ENCODE results near the gene SOX12. TPM values are rescaled to one million over a fixed set of nuclear protein-coding genes. Genes with fewer than 3 reads are reported as not detected.

Gene SOX12
- polyA plus RNA-seq, 10 donors, result 16.5 to 24.1 (median 20.6) TPM

DNA sequence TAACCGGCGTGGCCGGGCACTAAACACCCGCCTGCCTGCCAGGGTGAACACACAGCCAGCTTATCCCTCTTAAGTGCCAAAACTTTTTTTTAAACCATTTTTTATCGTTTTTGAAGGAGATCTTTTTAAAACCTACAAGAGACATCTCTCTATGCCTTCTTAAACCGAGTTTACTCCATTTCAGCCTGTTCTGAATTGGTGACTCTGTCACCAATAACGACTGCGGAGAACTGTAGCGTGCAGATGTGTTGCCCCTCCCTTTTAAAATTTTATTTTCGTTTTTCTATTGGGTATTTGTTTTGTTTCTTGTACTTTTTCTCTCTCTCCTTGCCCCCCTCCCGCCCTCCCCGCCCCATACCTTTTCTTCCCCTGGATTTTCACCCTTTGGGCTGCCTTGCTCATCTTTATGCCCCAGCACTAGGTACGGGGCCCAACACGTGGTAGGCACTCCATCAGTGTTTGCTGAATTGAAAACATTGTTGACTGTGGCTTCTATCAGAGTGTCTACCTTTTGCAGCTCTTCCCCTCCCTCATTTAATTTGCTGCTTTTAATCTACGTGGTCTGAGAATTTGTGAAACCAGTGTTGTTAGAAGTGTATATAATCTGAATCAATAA, 26.5 kb upstream of the SOX12 start:
- no peak for DNase-seq

DNA sequence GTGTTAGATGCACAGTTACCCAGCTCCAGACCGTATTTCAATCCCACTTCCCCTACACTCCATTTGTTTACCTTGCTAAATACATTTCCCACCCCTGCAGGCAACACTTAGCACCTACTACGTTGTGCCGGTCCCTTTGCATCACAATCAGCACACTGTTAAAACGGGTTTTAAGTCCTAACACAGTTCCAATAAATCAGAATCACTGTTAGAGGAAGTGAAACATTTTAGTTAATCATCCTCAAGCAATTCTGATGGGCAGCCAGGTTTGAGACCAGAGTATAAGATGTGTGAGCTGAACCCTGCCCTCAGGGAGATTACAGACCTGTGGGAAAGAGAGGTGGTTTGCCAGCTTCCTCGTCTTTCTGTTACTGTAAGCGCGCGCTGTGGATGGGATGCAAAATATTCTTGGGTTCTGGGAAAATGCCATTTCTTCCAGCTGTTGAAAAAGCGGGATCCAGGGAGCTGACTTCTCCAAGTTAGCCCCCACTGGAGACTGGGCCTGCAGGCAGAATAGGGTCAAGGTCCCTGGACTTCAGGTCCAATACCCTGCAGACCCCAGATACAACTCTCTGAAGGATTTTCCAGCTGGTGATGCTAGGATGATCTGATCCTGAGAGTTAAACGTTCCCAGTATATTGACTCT, 24.9 kb upstream of the SOX12 start:
- DNase-seq, result peak in 1 of 3 donors; percentile 71

DNA sequence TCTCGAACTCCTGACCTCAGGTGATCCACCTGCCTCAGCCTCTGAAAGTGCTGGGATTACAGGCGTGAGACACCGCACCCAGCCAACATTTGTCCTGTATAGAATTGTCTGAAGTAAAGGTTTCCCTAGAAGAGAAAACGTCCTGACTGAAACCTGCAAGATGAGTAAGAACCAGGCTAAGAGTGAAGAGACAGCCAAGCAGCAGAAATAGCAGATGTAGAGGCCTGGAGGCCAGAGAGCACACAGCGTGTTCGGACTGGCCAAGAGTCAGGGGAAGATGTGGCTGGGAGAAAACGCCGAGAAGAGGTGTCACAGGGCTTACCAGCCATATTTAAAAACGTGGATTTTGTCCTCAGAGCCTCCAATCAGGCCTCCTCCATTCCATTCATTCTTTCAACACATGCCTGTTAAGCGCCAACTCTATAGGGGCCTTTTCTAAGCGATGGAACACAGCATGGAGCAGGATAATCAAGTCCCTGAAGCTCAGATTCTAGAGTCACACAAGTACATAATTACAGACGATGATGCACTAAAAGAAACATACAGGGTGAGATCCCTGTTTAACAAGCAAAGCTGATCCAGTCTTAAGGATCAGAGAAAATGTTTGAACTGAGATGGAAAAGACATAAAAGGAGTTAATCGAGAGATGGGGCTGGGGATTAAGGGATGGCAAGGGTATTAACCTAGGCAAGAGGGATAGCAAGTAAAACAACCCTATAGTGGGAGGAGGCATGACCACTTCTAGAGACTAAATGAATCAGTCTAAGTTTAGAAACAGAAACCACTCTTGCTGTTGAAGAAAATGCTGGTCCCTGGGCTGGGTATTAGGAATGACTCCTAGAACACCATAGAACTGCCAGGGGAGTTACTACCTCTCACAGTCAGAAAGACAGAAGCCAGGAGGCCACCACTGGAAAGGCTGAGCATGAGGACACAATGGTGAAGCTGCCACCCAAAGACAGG, 23.2 kb upstream of the SOX12 start:
- DNase-seq, result no peak

DNA sequence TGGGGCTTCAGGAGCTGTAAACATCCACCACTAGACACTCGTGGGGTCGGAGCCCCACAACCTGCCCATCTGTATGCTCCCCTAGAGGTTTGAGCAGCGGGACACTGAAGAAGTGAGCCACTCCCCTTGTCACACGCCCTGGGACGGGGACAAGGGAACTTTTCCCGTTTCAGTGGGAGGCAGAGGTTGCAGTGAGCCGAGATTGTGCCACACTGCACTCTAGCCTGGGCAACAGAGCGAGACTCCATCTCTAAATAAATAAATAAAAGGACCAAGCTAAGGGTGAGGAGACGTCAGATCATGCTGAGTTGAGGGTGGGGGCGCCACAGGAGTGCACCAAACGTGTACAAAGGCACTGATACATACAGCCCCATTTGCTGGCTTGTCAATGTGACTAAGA, 19.6 kb upstream of the SOX12 start:
- no peak for DNase-seq

DNA sequence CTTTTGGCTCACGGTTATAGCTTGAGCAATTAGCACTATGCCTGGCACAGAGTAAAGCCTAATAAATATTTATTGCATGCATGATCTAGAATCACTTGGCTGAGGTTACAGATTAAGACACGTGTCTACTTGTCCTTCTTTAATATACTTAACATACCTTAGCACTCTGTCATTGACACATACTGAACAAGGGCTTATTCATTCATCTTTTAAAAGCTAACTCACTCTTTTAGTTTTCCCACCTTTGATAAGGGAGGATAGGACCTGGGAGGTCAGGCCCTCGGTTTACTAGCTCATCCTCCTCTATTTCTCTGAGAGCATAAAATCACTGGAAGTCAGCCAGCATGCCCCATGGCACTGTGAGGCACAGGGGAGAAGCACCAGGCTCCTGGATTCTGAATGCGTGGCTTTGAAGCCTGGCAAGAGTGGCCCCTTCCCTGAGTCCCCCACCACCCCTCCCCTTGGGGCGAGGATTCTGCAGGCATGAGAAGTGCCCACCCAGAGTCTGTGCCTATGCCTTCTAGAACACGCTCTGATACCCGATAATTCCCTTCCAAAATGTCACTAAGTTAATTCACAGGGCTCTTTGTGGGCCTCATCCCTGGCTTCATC, 16.8 kb upstream of the SOX12 start:
- no peak for DNase-seq

DNA sequence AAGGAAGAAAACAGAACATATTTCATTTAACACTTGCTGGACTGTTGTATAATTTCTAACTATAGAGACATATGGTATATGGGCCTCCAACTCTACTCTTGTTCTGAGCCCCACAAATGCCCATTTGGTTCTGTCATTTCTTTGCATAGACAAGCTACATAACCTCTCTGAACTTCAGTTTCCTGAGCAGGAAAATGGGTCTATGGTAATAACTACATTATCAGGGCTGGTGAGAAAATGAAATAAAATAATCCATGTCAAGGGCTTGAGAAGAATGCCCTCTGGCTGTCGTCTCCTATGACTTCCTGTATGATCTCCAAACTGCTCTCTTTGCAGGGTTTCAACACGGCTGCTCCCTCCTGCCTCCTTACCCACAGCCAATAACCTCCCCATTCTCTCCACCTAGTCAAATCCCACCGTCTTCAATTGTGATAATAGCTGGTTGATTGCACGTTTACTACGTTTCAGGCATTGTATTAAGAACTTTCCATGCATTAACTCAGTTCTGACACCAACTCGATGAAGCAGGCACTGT, 16.0 kb upstream of the SOX12 start:
- DNase-seq, result no peak

DNA sequence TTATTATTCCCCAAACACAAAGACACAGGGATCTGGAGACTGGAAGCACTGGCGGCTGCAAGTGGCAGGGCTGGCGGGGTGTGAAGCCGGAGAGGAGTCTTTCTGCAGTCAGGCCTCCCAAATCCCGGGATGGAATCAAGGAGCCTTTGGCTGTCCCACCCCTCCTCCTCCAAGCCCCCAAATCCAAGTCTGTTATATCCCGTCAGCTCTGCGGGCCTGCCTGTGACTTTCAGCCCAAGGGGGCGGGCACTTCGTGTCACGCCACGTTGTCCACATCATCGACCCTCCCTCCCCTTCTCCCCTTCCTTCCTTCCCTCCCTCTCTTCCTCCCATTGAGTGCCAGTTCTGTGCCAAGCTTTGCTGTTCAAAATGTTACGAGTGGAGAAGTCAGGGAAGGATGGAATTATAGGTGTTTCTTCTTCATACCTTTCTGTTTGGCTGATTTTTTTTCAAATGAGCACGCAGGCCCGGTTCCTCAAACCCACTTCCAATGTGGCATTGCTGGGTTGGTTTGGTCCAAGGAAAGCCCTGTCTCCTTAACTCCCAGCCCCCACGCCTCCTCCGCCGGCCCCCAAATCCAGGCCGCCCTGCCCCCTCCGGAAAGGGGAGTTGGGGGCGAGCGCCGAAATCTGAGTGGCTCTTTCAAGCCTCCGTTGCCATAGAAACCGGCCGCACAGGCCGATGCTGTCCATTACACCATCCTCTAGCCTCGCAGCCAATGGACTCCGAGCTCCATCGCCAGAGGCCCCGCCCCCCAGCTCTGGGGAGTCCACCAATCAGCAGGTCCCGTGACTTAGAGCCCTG, 15.3 kb upstream of the SOX12 start:
- peak; percentile 99 to 100 (median 100) for DNase-seq

DNA sequence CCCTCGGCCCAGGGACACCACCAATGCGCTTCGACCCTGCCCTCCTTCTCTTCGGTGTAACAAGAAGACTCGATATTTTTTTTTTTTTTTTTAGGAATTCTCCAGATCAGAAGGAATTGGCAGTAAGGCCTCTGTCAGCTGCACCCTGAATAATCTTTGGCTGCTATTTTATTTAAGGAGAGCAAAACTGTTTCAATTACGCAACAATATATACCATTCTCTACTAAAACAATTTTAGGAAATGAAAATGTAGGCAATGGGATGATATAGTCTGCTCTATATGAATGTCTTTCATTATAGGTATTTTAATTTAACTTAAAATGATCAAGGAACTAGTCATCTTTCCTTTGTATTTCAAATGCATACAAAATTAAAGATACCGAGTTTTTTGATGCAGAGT, 14.7 kb upstream of the SOX12 start:
- no peak for DNase-seq

DNA sequence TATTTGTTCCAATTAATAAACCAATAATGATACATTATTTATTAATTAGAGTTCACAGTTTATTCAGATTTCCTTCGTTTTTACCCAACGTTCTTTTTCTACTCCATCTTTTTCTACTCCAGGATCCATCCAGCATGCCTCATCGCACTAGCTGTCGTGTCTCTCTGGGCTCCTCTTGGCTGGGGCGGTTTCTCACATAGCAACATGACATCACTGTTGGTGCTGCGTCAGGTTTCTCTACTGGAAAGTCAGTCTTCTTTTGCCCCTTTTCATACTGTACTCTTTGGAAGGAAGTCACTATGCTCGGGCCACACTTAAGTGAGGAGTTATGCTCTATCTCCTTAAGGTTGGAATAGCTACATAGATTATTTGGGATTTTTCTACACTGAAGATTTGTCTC, 13.7 kb upstream of the SOX12 start:
- no peak for DNase-seq

DNA sequence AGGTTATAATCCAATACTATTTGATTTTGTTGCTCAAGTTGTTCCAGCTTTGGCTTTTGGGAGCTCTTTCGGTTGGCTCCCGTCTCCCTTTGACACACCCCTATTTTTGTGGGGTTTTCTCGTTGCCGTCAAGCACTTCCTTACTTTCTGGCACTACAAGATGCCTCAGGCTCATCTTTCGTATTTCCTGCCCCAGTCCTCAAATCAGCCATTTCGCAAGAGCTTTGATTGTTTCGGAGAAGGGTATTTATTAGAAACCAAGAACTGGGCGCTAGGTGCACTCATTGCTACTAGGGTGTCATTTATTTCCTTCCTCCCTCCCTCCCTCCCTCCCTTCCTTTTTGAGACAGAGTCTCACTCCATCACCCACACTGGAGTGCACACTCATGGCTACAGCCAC, 13.3 kb upstream of the SOX12 start:
- no peak for DNase-seq

DNA sequence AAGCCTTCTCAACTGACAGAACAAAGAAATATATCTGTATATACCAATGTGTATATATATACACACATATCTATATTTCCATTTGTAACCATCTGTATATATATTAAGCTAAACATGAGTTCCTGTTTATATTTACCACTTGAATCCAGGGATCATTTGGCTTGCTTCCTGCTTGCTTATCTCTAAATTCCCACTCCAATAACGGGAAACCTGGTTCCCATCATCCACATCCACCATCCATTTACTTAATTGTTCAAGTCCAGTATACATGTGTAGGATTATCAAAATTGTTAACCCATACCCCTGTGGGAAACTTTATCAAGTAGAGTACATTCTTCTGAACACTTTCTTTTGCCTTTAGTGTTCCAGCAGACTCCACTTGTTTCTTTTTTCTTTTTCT, 12.5 kb upstream of the SOX12 start:
- no peak for DNase-seq

DNA sequence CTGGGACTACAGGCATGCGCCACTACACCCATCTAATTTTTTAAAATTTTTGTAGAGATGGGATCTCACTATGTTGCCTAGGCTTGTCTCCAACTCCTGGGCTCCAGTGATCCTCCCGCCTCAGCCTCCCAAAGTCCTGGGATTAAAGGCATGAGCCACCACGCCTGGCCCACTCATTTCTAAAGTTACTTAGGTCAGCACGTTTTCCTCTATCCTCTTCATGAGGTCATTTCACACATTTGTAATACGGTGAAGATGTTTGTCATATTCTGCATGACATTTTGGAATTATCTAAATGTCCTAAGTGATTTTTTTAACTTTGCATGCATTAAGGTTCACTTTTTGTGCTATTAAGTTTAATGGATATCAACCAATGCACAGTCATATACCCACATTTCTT, 11.9 kb upstream of the SOX12 start:
- no peak for DNase-seq

DNA sequence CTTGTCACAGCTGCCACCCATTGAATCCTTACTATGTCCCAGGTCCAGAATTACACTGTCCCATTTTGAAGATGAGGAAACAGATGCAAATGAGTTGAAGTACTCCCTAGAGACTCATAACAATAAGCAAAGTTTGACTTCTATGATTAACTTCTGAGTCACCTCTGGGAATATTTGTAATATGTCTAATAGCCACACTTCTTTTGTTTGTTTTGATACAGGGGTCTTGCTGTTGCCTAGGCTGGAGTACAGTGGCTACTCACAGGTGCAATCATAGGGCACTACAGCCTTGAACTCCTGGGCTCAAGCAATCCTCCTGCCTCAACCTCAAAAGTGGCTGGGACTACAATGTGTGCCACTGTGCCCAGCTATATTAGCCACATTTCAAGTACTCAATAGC, 11.4 kb upstream of the SOX12 start:
- no peak for DNase-seq

DNA sequence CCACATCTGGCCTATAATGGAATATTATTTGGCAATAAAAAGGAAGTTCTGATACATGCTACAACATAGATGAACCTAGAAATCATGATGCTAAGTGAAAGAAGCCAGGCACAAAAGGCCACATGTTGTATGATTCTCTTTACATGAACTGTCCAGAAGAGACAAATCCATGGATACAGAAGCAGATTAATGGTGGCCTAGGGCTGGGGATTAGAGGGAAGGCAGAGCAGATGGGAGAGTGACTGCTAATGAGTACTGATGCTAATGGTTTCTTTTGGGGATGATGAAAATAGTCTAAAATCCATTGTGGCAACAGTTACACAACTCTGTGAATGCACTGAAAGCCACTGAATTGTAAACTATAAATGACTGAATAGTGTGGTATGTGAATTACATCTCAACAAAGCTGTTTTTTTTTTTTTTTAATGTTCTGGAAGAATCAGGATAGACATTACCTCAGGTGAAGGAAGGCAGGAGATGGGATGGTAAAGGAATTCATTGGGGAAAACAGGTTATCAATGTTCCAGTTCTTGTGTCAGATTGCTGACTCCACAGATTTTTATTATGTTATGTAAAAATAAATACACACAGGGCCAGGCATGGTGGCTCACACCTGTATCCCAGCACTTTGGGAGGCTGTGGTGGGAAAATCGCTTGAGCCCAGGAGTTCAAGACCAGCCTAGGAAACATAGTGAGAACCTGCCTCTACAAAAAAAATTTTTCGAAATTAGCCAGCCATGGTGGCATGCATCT, 8.9 kb upstream of the SOX12 start:
- DNase-seq, result no peak

DNA sequence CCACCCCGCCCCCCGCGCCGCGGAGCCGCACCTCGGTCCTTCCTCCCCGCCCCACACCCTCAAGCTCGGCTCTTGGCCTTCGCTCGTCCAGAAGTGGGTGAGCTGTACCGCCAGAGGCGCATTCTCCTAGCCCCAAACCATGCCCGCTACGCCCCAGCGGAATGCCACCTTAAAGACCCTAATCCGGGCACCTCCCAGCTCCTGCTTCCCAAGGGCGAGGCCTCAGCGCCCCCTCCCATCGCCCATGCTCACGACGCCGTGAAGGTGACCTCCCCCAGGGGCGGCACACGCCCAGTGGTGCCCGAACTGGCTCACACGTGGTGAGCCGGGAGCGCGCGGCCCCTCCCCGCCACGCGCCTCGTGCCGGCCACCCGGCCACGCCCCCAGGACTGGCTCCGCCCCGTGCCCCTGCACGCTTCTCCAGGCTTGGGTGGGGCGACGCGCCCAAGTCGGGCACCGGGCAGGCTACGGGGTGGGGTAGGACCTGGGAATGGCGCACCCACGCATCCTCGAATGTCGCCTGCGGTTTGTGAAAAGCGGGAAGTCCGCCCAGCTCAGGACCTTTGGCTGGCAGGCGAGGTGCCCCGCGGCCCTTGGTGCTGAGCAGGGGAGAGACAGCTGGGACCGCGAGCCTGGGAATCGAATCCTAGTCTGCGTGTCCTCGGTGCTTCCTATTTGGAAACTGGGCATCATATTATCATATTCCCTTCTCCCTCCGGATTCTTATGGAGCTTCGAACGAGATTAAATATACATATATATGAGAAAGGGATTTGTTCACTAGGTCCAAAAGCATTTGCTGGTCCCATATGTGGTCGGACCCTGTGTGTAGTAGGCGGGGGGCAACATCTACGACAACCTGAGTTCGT, 941 bp upstream of the SOX12 start:
- DNase-seq, result peak; percentile 87 to 95 (median 91)

DNA sequence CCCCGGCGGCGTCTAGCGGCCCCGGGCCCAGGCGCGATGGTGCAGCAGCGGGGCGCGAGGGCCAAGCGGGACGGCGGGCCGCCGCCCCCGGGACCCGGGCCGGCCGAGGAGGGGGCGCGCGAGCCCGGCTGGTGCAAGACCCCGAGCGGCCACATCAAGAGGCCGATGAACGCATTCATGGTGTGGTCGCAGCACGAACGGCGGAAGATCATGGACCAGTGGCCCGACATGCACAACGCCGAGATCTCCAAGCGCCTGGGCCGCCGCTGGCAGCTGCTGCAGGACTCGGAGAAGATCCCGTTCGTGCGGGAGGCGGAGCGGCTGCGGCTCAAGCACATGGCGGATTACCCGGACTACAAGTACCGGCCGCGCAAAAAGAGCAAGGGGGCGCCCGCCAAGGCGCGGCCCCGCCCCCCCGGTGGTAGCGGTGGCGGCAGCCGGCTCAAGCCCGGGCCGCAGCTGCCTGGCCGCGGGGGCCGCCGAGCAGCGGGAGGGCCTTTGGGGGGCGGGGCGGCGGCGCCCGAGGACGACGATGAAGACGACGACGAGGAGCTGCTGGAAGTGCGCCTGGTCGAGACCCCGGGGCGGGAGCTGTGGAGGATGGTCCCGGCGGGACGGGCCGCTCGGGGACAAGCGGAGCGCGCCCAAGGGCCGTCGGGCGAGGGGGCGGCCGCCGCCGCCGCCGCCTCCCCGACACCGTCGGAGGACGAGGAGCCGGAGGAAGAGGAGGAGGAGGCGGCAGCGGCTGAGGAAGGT, 715 bp downstream of the SOX12 start:
- DNase-seq, result peak; percentile 64 to 91 (median 79)

DNA sequence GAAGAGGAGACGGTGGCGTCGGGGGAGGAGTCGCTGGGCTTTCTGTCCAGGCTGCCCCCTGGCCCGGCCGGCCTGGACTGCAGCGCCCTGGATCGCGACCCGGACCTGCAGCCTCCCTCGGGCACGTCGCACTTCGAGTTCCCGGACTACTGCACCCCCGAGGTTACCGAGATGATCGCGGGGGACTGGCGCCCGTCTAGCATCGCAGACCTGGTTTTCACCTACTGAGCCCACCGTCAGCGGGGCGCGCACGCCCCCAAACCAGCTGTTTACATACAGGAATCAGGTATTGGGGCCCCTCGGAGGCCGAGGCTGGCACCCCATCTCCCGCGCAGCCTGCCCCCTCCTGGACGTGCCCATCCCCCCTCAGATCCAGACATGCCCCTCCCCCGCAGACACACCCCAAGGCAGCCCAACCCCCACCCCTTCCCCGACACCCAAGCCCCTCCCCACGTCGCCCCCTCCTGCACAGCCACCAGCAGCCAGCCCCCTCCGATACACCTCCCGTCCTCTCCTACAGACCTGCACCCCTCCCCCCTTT, 1.4 kb downstream of the SOX12 start:
- peak in 1 of 3 donors; percentile 86 for DNase-seq
